GF-D8 (cell line): ENCODE measurements around the gene CDH4.
"Not testable (repeated sequence)": the region's sequence is repeated elsewhere in the genome, so short reads cannot be mapped to it uniquely, and the experiment has no call there.

Experiments used
- DNase-seq: peaks from one replicate; lab custom pipeline; 2025; lab: John Stamatoyannopoulos, UW

Gene CDH4

DNA sequence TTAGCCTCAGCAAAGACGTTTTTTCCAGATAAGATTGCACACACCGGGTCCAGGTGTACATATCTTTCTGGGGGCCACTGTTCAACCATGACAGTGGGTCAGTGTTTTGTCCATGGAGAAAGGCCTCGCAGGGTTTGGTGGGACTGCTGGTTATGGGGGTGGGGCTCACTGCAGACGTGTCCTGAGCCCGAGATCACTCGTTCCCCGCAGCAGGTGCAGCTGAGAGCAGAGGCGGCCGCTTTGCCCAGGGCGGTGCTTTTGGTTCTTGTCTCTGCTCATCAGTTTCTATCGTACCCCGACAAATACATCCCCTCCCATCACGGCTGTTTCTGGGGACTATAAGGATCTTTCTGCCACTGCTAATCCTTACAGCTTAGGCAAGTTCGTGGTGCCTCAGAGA is 166.9 kb downstream of the CDH4 start:
- no peak for DNase-seq

DNA sequence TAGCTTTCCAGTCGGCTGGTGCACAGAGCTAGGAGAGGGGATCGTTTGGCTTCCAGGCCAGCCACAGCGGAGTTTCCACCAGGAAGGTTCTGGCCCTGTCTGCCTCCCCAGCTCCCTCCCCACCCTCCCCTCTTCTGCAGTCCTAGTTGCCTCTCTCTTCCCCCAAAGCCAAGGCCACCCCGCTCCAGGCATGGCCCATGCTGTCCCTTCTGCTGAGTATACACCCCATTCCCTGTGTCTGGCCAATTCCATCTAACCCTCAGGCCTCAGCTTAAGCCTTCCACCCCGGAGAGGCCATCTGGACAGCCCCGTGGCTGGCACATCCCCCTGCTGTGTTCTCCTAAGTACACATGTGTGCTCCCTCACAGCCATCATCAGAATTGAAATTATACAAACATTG is 167.4 kb downstream of the CDH4 start:
- no peak for DNase-seq

DNA sequence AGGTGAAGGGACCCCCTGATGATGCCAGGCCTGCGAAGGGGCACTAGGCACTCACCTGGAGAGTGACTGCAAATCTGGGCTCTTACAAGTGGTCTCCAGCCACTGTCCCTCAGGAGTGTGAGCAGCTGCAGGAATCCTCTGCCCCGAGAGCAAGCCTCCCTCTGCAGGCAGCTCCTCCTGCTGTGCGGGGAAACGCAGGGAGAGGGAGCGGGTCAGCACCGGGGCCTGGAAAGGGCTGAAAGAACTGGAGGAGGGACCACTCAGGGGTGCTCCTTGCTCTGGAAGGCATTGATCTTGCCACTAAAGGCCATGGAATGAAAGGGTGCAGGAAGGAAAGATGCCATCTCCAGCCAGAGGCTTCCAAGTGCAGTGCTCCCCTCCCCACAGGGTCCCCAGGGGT is 168.0 kb downstream of the CDH4 start:
- no peak for DNase-seq

DNA sequence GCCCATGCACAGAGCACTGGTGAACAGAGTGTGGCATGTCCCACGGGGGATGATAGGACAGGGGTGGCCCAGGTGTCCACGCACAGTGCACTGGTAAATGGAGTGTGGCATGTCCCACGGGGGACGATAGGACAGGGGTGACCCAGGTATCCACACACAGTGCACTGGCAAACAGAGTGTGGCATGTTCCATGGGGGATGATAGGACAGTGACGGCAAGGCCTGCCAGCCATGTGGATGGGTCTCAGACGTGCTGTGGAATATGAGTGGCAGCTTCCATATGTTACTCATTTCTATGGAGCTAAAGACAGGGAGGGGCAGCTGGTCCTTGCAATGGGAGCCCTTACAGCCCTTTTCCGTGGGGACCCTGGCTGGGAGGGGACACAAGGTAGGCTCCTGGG is 168.7 kb downstream of the CDH4 start:
- no peak for DNase-seq

DNA sequence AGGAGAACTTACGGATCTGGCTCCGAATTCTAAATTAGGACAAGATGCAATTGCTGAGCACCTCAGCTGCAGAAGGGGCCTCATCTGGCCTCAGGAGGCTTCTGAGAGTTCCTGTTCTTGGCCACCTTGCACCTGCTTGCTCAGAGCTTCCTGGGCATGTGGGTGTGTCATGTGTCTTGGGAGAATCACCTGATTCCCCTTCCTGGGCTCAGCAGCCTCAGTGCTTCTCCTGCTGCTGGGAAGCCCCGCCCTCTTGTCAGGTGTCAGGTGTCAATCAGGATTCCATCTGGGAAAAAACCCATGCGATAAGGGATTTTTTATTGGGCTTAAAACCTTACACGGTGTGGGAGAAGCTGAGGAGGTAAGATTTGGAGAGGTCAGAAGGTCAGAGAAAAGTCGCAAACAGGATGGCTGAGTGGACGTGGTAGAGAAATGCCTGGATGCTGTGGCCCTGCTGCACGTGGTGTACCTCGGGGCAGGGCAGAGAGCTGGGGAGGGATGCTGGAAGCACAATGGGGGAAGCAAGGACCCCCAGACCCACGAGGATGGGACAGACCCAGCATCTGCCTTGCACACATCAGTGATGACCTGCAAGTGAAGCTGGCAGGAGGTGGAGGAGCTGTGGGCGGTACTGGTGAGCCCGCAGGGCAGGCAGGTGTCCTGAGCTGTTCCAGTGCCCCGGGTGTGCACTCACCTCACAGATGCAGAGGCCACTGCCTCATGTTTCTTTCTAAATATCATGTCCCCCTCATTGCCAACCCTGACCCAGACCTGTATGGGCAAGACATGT is 170.8 kb downstream of the CDH4 start:
- DNase-seq: no peak

DNA sequence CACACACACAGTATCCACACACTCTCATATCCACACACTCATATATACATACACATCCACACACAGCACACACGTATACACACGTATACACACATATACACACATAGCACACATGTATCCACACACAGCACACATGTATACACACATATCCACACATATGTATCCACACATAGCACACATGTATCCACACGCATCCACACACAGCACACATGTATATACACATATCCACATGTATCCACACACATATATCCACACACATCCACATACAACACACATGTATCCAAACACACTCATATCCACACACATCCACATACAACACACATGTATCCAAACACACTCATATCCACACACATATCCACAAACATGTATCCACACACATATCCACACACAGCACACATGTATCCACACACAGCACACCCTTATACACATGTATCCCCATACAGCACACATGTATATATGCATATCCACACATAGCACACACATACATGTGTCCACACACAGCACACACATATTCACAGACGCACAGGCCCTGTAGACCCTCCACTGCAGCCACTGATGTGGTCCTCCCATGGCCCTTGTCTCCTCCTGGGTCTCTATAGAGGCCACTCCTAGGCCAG is 172.1 kb downstream of the CDH4 start:
- no peak for DNase-seq

DNA sequence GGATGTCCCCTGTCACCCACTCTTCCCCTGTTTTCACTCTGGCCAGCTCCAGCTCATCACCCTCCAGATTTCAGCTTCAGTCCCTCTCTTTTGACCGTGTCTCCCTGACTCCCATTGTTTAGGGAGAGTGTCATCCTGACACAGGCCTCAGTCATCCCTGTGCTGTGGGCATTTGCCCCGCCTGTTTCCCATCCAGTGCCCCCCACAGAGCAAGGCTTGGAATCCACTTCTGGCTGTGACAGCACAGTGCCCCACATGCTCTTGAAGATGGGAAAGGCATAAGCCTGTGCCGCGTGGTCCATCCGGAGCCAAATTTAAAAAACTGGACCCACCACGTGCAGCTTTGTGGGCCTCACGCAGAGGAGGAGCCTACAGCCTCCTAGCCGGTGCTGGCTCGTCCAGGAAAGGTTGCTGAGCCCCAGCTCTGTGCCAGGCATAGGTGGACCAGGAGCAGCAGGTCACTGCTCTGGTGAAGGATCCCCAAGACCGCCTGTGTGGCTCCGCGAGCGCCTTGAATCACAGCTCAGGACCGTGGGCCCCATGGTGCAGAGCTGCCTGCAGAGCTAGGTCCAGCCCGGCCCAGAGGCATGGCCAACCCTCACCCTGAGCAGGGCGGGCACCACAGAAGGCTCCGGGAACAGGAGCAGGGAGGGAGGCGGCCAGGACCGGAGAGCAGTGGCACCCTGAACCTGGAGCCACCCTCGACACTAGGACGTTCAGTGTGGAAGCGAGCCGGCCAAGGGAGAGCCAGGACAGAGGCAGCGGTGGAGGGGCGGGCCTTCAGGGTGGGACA is 172.8 kb downstream of the CDH4 start:
- DNase-seq: no peak

DNA sequence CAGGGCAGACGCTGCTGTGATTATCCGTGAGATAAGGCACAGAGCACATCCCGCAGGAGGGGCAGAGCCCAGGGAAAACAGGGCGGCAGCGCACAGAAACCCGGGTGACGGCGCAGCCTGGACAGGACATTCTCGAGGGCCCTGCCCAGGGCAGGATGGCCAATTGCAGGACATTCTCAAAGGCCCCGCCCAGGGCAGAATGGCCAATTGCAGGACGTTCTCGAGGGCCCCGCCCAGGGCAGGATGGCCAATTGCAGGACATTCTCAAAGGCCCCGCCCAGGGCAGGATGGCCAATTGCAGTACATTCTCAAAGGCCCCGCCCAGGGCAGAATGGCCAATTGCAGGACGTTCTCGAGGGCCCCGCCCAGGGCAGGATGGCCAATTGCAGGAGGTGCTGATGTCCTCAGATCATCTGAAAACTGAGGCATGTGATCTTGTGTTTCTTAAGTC is 173.5 kb downstream of the CDH4 start:
- DNase-seq: not testable (repeated sequence)

DNA sequence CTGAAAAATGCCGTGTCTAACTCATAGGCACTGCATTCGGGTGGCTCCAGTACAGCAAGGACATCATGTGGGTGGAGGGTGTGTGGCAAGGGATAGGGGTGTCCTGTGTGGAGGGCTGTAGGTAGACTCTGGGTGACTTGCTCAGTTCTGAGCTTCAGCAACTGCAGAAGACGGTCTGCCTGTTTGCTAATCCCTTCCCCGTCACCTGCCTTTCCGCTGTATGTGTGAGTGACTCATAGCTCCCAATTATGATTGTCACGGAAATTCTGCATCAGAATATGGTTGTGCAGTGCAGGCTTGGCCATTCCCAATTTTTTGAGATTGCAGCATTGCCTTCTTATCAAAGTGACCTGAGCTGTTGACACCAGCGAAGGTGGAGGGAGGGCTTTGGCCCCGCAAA is 174.3 kb downstream of the CDH4 start:
- no peak for DNase-seq

DNA sequence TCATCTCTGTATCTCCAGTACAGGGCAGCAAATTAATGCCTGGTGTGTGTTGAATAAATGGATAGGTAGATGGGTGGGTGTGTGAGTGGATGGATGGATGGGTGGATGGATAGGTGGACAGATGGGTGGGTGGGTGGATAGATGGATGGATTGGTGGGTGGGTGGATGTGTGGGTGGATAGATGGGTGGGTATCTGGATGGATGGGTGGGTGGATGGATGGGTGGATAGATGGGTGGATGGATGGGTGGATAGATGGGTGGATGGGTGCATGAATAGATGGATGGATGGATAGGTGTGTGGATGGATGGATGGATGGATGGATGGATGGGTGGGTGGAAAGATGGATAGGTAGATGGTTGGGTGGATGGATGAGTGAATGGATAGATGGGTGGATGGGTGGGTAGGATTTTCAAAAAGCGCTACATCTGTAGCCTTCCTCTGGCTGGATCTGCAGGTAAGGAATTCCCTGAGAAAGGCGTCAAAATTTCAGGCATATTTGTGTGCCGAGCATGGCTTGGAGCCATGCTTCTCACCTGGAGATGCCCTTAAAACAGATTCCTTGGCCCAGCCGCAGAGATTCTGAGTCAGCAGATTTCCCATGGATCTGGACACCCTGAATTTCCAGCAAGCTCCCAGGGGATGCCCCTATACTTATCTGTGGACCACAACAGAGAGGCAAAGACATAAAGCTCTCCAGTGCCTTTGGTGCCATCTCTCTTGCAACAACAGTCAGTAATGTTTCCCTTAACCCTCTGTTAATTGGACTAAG is 177.6 kb downstream of the CDH4 start:
- DNase-seq: no peak

DNA sequence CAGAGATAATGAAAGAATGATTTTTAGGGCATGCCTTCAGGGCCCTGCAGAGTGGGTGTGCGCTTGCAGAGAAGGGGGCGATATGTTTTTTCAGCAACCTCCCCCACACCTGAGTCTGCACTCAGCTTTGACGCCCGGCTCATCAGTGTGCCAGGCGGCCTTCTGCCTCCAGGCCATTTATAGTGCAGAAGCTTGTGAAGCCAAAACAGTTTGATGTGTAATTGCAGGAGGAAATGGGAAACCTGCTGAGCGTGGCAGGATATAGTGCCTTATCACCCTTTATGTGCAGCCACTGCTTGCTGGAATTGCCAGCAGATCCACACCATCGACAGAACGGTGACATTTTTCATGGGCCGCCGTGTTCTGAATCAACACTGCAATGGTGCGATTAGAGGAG is 178.2 kb downstream of the CDH4 start:
- no peak for DNase-seq

DNA sequence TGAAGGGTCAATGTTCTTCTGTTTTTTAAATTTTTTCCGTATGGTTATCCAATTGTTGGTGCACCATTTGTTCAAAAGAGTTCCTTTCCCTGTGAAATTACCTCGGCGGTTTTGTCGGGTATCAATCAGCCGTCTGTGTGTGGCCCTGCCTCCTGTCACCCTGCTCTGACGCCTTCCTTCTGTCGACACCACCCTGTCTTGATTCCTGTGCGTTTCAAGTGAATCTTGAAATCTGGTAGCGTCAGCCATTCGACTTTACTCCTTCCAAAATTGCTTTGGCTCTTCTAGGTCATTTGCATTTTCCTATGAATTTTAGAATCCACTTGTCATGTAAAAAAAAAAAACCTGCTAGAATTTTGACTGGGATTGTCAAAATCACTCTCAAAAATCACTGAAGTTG is 181.1 kb downstream of the CDH4 start:
- DNase-seq: no peak

DNA sequence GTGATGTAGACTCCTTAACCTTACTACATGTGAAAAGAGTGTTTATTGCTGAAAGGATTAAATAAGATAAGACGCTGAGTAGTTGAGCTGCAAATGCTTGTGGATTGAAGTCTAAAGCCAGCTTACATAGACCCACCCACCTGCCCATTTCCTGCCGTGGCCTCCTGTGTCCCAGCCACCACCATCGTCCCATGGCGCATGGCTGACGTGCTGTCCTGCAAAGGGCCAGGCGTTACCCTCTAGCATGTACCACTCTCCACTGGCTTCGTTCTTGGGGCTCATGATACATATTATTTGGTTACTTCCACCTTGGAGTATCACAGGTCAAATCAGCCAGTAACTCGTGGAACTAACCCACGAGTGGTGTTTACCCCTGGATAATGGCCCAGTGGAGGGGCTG is 181.8 kb downstream of the CDH4 start:
- DNase-seq: no peak

DNA sequence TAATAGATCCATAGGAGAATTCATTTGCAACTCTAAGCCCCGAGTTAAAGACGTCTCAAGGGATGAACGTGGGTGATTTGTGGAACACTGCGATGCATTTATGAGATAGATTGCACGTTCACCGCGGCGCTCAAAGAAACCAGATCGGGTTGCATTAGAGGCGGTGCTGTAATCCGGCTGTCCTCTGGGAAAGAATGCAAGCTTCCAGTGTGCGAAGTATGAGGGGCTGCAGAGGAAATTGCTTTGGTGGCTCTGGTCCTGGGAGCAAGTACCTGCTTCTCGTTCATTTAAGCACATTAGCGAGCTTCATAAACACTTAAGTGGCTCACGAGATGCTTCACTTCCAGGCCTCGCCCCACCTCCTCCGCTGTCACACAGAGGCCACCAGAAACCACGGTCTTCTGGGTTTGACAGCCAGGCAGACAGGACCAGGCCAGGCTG is 182.3 kb downstream of the CDH4 start:
- no peak for DNase-seq

DNA sequence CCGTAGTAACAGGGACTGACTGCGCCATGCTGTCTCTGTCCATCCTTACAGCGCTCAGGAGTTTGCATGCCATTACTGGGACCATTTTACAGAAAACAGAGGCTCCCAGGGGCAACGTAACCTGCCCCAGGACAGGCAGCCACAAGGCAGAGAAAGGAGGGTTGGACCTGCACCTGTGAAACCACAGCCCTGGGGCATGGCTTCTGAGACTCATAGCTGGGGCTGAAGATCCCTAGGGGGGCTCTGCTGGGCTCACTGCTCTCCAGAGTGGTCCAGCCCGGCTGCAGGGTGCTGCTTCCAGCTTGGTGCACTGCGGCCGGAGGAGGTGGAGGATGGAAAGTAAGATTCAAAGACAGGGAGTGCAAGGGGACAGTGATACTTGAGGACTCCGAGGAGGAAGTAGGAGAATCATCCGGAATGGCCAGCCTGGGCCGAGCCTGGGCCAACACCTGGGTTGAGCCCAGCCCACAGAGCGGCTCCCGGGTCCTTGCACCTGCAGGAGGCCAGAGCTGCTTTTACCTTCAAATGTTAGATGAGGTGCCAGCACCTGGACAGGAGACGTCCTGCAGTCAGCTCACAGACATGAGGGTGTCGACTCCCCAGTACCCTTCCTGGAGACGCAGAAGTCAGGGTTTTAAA is 183.2 kb downstream of the CDH4 start:
- DNase-seq: no peak

DNA sequence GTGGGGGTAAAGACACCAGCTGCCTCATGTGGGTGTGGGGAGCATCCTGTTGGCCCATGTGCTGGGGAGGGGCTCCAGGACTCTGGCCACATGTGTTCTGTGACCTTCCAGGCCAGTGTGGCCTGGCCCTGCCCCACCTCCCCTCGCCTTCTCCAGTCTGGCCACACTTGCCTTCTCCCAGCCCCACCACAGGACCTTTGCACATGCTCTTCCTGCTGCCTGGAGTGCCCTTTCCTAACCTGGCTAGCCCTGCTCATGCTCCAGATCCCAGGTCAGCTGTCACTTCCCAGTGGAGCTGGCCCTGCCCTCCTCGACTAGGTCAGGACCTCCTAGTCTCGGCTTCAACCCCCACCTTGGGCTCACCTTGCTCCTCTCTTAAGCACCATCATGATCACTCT is 183.8 kb downstream of the CDH4 start:
- DNase-seq: no peak

DNA sequence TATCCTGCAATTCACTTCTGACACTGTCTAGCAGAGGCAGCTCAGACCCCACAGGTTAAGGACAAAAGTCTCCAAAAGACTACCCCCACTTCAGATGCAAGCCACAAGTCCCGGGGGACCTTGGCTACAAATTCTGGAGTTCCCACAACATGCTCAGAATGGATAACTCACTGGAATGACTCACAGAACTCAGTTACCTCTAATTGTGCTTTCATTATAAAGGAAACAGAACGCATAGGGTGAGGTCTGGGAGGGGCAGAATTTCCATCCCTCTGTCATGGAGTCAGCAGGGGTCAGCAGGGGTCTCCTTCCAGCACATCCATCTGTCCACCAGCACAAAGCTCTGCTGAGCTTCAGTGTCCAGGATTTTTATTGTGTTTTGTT is 184.2 kb downstream of the CDH4 start:
- DNase-seq: no peak

DNA sequence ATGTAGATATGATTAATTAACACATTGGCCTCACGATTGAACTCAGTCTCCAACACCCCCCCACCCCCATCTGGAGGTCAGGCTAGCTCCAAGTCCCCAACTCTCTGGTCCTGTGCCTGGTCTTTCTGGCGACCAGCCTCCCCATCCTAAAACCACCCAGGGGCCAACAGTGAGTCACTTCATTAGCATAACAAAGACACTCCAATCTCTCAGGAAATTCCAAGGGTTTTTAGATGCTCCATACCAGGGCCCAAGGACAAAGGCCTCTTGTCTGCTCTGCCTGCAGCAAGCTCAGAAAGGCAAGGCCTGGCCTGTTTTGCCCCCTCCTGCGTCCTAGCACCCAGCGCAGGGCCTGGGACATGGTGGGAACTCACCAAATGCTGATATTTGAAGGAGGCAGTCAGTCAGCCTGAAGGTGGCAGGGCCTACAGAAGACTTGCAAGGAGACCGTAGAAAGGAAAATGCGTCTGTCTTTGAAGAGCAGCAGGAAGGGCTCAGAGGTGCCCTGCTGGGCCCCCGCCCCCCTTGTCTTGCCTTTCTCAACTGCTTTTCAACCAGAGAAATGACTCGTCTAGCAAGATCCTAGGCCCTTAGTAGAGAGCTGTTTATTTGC is 184.7 kb downstream of the CDH4 start:
- no peak for DNase-seq

DNA sequence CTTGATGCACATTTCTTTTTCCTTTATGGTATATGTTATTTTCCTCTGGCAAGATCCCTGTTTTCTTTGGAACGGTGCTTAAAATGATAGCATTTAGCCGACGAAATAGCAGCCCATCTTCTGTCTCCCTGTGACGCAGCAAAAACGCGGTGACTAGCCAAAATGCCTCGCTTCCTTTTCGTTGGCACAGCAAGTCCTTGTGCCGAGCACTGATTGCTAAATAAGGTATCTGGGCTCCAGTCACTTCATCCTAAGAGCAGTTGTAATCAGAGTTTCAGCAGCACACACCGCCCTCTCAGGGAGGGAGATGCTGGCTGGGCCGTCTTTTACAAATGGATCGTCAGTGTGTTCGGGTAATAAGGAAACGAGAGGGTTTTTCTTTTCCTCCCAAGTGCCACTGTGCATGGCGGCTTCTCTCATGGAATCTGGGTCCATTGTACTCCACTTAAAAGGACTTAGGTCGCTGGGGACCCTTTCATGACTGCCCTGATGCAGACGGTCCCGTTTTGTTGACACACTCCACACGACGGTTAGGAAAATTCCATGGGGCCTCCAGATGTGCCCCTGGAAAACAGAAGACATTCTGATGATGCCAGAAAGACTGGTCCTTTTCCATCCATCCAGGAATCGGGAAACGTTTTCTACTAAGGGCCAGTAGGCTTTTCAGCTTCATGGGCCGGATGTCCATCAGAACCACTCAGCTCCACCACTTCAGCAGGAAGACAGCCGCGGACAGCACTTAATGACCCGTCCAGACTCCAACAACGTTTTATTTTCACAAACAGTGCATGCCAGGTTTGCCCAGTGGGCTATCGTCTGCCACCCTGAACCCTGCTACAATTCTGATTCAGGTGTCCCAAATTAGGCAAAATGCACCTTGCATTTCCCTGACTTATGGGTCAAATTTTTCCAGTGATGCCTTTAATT is 185.5 kb downstream of the CDH4 start:
- DNase-seq: no peak

DNA sequence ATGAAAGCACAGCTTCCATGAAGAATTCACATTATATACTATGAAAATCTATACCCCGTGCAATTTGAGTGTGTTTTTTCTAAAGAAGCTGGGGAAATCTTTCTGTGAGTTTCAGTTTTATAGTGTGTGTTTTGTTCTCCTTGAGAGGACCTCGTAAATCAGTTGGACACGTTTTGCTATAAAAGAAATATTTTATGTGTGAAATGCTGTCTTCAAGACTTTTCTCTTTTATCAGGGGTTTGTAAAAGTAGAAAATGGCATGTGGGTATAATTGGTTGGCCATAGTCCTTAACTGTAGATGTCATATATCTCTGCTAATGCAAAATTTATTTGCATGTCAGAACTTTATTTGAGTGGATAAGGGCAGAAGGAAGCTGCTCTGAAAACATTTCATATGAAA is 186.2 kb downstream of the CDH4 start:
- DNase-seq: no peak
